Natural killer cell (primary cell): ENCODE results near the gene GLCCI1. TPM values are rescaled to one million over a fixed set of nuclear protein-coding genes. Genes with fewer than 3 reads are reported as not detected.

ENCODE experiments used
- ATAC-seq, 3 donors: fragments of 150-1000 bp in 2 of 3; fragments of 200-7000 bp in 1 of 3; cut with Tn5 transposase; 1 replicate in 1 of 3; 2 replicates in 2 of 3; pipeline ENCODE4 v1.10.0; 2021; ENCODE audit warnings: mild to moderate bottlenecking in 2 of 3, moderate library complexity in 2 of 3
- DNase-seq, 2 donors: peaks; one replicate each; pipeline versions ENCODE4 v3.0.0 to v3.0.0-alpha.2; 2013 to 2021; ENCODE audit warnings: mixed read lengths in 1 of 2
- H3K27ac ChIP-seq: one replicate; pipeline ENCODE4 v1.5.1; 2013; ENCODE audit warnings: mild to moderate bottlenecking, low read length
- H3K27me3 ChIP-seq: one replicate; pipeline ENCODE4 v1.6.1; 2013; ENCODE audit warnings: low read length; ENCODE audit not compliant: control insufficient read depth, insufficient read depth
- H3K36me3 ChIP-seq: one replicate; pipeline ENCODE4 v1.6.1; 2013; ENCODE audit warnings: low read length; ENCODE audit not compliant: control insufficient read depth, insufficient read depth
- H3K4me1 ChIP-seq: one replicate; pipeline ENCODE4 v1.6.1; 2013; ENCODE audit warnings: low read length; ENCODE audit not compliant: control insufficient read depth, insufficient read depth
- H3K4me3 ChIP-seq: one replicate; pipeline ENCODE4 v1.5.1; 2013; ENCODE audit warnings: low read length
- H3K9me3 ChIP-seq: one replicate; pipeline ENCODE4 v1.6.1; 2013; ENCODE audit warnings: low read length; ENCODE audit not compliant: control insufficient read depth, insufficient read depth
- H3K27ac Mint-ChIP-seq, 2 donors: one replicate each; pipeline ENCODE4 v1.8.0; 2022; ENCODE audit warnings: mild to moderate bottlenecking in 2 of 2, mixed read lengths in 2 of 2, moderate library complexity in 1 of 2
- H3K27me3 Mint-ChIP-seq, 2 donors: one replicate each; pipeline ENCODE4 v1.8.0; 2022; ENCODE audit warnings: low read depth in 2 of 2, mixed read lengths in 2 of 2
- H3K36me3 Mint-ChIP-seq: one replicate; pipeline ENCODE4 v1.8.0; 2022; ENCODE audit warnings: mixed read lengths
- H3K4me1 Mint-ChIP-seq, 2 donors: one replicate each; pipeline ENCODE4 v1.8.0; 2022; ENCODE audit warnings: mixed read lengths in 2 of 2
- H3K4me3 Mint-ChIP-seq: one replicate; pipeline ENCODE4 v1.8.0; 2022; ENCODE audit warnings: mild to moderate bottlenecking, moderate library complexity, mixed read lengths
- H3K9me3 Mint-ChIP-seq, 2 donors: one replicate each; pipeline ENCODE4 v1.8.0; 2022; ENCODE audit warnings: mixed read lengths in 2 of 2
- WGBS: methylation state at CpG from one replicate; pipeline ENCODE4 v1.1.7; 2013; ENCODE audit warnings: missing lambda C conversion rate; ENCODE audit not compliant: insufficient coverage; 5-methylcytosine and 5-hydroxymethylcytosine counted together
- intact Hi-C: fragments of 100-400 bp; cut with micrococcal nuclease; formaldehyde crosslinking; loops from one replicate; pipeline ENCODE4 v1.14.2; 2022
- total RNA-seq, 4 donors: library from RNA; stranded (reverse); fragments of 120-200 nt in 1 of 4; gene quantifications; one replicate each; pipeline versions ENCODE4 v1.2.3 to v1.2.4, GENCODE V29; 2013 to 2022
- TF ChIP-seq, protein P1 (sequence below): fragments of 200-600 bp; IDR thresholded peaks from one replicate; pipeline ENCODE4 v1.8.0; 2022; ENCODE audit warnings: antibody characterized with exemption

GLCCI1 gene
- total RNA-seq, 3 donors from 2014 or later (not counting 1 experiment from before 2014, with no cell fraction given): 70.5 to 132 (median 79.6) TPM

DNA sequence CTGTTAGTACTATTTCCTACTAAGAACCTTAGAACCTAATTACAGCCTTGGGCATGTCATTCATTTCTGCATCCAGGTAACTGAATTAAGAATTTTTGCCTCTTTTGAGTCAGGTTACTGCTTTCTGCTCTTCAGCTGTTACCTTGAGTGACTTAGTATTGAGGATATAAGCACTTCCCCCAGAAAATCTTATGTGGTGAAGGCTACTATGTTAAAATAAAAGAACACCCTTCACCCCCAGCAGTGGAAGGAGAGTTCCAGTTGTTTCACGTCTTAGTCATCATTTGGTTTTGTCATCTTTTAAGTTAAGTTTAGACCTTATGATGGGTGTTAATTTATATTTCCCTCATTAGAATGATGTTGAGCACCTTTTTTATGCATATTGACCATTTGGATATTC, 82.8 kb downstream of the GLCCI1 start:
- Histone ChIP-seq H3K4me1 (no peaks in the 10 kb centered on the region), H3K4me3 (no peak overlapping the region), H3K27ac (no peak overlapping the region), H3K9me3 (no peaks in the 10 kb centered on the region), H3K36me3 (peaks cover 13% of the 10 kb centered on the region), H3K27me3 (no peaks in the 10 kb centered on the region)
- peak in 2 of 3 donors; percentile 34 to 64 for ATAC-seq
- Mint-ChIP-seq H3K4me3 (no peak overlapping the region), H3K9me3 (no peaks in the 10 kb centered on the region), H3K27me3 (no peaks in the 10 kb centered on the region), H3K36me3 (no peaks in the 10 kb centered on the region), H3K4me1 (peaks cover 43 to 44% of the 10 kb centered on the region in 2 donors), H3K27ac (peak overlapping the region; percentile 36 to 60)
- no peak for DNase-seq
- TF ChIP-seq, protein P1, sequence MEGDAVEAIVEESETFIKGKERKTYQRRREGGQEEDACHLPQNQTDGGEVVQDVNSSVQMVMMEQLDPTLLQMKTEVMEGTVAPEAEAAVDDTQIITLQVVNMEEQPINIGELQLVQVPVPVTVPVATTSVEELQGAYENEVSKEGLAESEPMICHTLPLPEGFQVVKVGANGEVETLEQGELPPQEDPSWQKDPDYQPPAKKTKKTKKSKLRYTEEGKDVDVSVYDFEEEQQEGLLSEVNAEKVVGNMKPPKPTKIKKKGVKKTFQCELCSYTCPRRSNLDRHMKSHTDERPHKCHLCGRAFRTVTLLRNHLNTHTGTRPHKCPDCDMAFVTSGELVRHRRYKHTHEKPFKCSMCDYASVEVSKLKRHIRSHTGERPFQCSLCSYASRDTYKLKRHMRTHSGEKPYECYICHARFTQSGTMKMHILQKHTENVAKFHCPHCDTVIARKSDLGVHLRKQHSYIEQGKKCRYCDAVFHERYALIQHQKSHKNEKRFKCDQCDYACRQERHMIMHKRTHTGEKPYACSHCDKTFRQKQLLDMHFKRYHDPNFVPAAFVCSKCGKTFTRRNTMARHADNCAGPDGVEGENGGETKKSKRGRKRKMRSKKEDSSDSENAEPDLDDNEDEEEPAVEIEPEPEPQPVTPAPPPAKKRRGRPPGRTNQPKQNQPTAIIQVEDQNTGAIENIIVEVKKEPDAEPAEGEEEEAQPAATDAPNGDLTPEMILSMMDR: no peak
- intact Hi-C loops: no loop called here
- WGBS: no CpG with 5 or more reads among the region's 1 CpG

DNA sequence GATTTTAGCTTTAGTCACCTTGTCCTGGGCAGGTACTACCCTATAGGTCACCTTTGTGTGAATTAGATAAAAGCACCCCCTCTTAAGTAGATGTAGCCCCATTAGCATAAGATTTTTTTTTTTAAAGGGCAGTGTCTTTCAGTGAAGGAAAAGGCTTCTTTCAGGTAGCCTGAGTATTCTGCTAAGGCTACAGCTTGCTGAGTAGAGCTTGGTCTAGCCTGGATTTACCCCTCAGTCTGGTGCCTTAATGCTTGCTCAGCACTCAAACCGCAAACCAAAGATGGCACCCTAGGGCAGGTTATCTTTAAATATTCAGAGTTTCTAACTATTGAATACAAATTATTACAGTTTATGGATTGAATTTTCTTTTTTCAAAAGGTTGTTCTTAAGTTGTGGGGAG, 83.4 kb downstream of the GLCCI1 start:
- H3K27me3 ChIP-seq: no peaks in the 10 kb centered on the region
- Mint-ChIP-seq H3K27me3 (no peaks in the 10 kb centered on the region), H3K27ac (peak overlapping the region; percentile 36 to 60), H3K4me1 (peaks cover 39 to 45% of the 10 kb centered on the region in 2 donors), H3K9me3 (no peaks in the 10 kb centered on the region), H3K36me3 (no peaks in the 10 kb centered on the region), H3K4me3 (no peak overlapping the region)
- H3K36me3 ChIP-seq: peaks cover 17% of the 10 kb centered on the region
- DNase-seq (no peak), ATAC-seq (no peak)
- no peaks in the 10 kb centered on the region for H3K9me3 ChIP-seq
- no peak overlapping the region for H3K4me3 ChIP-seq
- TF ChIP-seq, protein P1: no peak
- no peaks in the 10 kb centered on the region for H3K4me1 ChIP-seq
- no CpG with 5 or more reads among the region's 1 CpG for WGBS
- intact Hi-C loops: no loop called here
- H3K27ac ChIP-seq: no peak overlapping the region

DNA sequence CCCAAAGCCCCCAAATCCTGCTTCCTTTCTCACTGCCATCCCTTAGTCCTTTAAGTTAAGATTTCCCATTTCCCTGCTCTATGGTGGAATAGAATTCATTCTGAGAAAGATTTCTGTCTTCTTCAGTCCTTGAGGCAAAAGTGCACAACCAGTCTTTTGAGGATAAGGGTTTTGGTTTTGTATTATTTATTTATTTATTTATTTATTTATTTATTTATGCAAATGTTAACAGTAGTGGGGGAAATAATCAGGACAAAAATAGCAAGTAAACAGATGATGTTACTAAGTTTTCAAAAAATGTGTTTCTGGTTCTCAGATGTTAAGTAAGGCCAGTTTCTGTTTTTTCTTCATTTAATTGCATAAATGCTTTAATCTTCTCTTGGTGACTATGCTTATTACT, 84.2 kb downstream of the GLCCI1 start:
- no peaks in the 10 kb centered on the region for H3K27me3 Mint-ChIP-seq
- H3K9me3 ChIP-seq: no peaks in the 10 kb centered on the region
- peaks cover 35 to 42% of the 10 kb centered on the region in 2 donors for H3K4me1 Mint-ChIP-seq
- DNase-seq (no peak), ATAC-seq (no peak)
- no peak overlapping the region for H3K4me3 Mint-ChIP-seq
- H3K27me3 ChIP-seq: no peaks in the 10 kb centered on the region
- H3K4me3 ChIP-seq: no peak overlapping the region
- intact Hi-C loops: no loop called here
- peaks cover 22% of the 10 kb centered on the region for H3K36me3 ChIP-seq
- H3K27ac Mint-ChIP-seq: peak overlapping the region; percentile 21 to 27
- H3K36me3 Mint-ChIP-seq: no peaks in the 10 kb centered on the region
- TF ChIP-seq, protein P1: no peak
- no peaks in the 10 kb centered on the region for H3K9me3 Mint-ChIP-seq
- no peak overlapping the region for H3K27ac ChIP-seq
- no peaks in the 10 kb centered on the region for H3K4me1 ChIP-seq

DNA sequence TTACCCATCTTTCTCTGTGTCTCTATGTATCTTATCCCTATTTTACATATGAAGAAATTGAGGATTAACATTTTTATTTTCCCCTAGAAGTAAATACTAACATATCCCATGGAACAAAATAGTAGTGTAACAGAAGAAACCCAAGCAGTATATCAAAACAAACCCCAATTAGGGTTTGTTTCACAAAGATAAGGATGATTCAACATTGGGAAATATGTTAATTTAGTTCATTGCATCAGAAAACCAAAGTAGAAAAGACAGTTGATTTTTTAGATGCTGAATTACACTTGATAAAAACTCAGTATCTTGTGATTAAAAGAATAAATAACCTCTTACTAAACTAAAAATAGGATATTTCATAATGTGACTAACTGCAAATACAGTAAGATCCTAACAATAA, 87.8 kb downstream of the GLCCI1 start:
- no peaks in the 10 kb centered on the region for H3K9me3 ChIP-seq
- Mint-ChIP-seq H3K9me3 (no peaks in the 10 kb centered on the region), H3K4me1 (peaks cover 21 to 26% of the 10 kb centered on the region in 2 donors), H3K36me3 (no peaks in the 10 kb centered on the region), H3K27me3 (no peaks in the 10 kb centered on the region), H3K4me3 (no peak overlapping the region), H3K27ac (peak overlapping the region in 1 of 2 donors; percentile 24)
- ATAC-seq (no peak), DNase-seq (no peak)
- no peak overlapping the region for H3K4me3 ChIP-seq
- intact Hi-C loops: no loop called here
- no peaks in the 10 kb centered on the region for H3K27me3 ChIP-seq
- no peaks in the 10 kb centered on the region for H3K4me1 ChIP-seq
- H3K36me3 ChIP-seq: peaks cover 35% of the 10 kb centered on the region
- TF ChIP-seq, protein P1: no peak
- no peak overlapping the region for H3K27ac ChIP-seq
